Smooth muscle cell (in vitro differentiated cells): ENCODE measurements around the gene LMTK3. TPM values are rescaled to one million over a fixed set of nuclear protein-coding genes. Genes with fewer than 3 reads are reported as not detected.
"Not testable (repeated sequence)": the region's sequence is repeated elsewhere in the genome, so short reads cannot be mapped to it uniquely, and the experiment has no call there.

ENCODE experiments used
- DNase-seq: peaks from one replicate; lab custom pipeline; 2025; ENCODE audit not compliant: unreplicated experiment; lab: John Stamatoyannopoulos, UW
- H2AFZ ChIP-seq: fragments of 200-600 bp; sonication (generic); 2 replicates; pipeline ENCODE4 v1.6.0; 2016; ENCODE audit warnings: antibody characterized with exemption, low read depth, mild to moderate bottlenecking
- H3F3A ChIP-seq: fragments of 200-600 bp; sonication (generic); 2 replicates; pipeline ENCODE4 v1.6.0; 2017; ENCODE audit warnings: antibody characterized with exemption, low read depth
- H3K27ac ChIP-seq: fragments of 200-600 bp; sonication (generic); 2 replicates; pipeline ENCODE4 v1.5.1; 2016; ENCODE audit warnings: low read depth, mild to moderate bottlenecking
- H3K27me3 ChIP-seq: fragments of 200-600 bp; sonication (generic); 2 replicates; pipeline ENCODE4 v1.6.1; 2016; ENCODE audit warnings: low read depth, mild to moderate bottlenecking
- H3K36me3 ChIP-seq: fragments of 200-600 bp; sonication (generic); 2 replicates; pipeline ENCODE4 v1.5.1; 2016; ENCODE audit warnings: low read depth
- H3K4me1 ChIP-seq: fragments of 200-600 bp; sonication (generic); 2 replicates; pipeline ENCODE4 v1.5.1; 2016; ENCODE audit warnings: low read depth
- H3K4me2 ChIP-seq: fragments of 200-600 bp; sonication (generic); 2 replicates; pipeline ENCODE4 v1.6.0; 2016; ENCODE audit warnings: mild to moderate bottlenecking
- H3K4me3 ChIP-seq: fragments of 200-600 bp; sonication (generic); 2 replicates; pipeline ENCODE4 v1.5.1; 2016; ENCODE audit warnings: mild to moderate bottlenecking
- H3K79me2 ChIP-seq: fragments of 200-600 bp; sonication (generic); 2 replicates; pipeline ENCODE4 v1.6.0; 2016; ENCODE audit warnings: low read depth, mild to moderate bottlenecking
- H3K9ac ChIP-seq: fragments of 200-600 bp; sonication (generic); 2 replicates; pipeline ENCODE4 v1.6.0; 2016; ENCODE audit warnings: low read depth
- H3K9me3 ChIP-seq: fragments of 200-600 bp; sonication (generic); replicated peaks from 2 replicates; pipeline ENCODE4 v1.5.1; 2016; ENCODE audit warnings: low read depth
- H4K20me1 ChIP-seq: fragments of 200-600 bp; sonication (generic); 2 replicates; pipeline ENCODE4 v1.6.0; 2016; ENCODE audit warnings: low read depth
- WGBS: methylation state at CpG from one replicate; pipeline ENCODE4 v1.1.7; 2016; ENCODE audit warnings: low lambda C conversion rate; 5-methylcytosine and 5-hydroxymethylcytosine counted together
- polyA plus RNA-seq: library from polyadenylated mRNA; unstranded; fragments of >200 nt; fragmentation: Nextera tagmentation; extraction: Ambion mirVana; gene quantifications from 2 replicates; pipeline ENCODE4 v1.2.1, GENCODE V29; 2016
- total RNA-seq: library from RNA; depleted of rRNA; stranded (reverse); fragments of >200 nt; gene quantifications from 2 replicates; pipeline ENCODE4 v1.2.3, GENCODE V29; 2014
- TF ChIP-seq, protein P1 (sequence below): fragments of 200-600 bp; sonication (generic); IDR thresholded peaks from 2 replicates; pipeline ENCODE4 v1.5.1; 2017; ENCODE audit warnings: borderline replicate concordance, mild to moderate bottlenecking, antibody characterized with exemption; ENCODE audit not compliant: insufficient read depth, poor library complexity, severe bottlenecking

LMTK3 gene
- total and polyA plus RNA-seq, 2 experiments from 2014 or later: 0.66 to 3.1 TPM

DNA sequence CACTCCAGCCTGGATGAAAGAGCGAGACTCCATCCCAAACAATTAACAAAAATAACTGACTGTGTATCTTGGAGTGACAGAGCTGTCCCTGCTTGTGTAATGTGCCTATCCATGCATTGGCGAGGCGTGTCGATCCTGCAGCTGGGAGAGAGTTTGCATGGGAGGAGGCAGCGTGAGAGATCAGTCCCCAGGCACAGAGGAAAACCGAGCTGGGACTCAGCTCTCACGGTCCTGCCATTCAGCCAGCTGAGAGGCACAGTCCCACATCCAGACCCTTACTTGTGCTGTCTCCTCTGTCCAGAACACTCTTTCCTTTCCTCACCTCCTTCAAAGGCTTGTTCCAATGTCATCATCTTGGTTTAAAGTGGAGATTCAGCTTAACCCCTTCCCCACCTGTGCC, 28.5 kb upstream of the LMTK3 start:
- no peaks in the 10 kb centered on the region for H3K4me1 ChIP-seq
- TF ChIP-seq, protein P1, sequence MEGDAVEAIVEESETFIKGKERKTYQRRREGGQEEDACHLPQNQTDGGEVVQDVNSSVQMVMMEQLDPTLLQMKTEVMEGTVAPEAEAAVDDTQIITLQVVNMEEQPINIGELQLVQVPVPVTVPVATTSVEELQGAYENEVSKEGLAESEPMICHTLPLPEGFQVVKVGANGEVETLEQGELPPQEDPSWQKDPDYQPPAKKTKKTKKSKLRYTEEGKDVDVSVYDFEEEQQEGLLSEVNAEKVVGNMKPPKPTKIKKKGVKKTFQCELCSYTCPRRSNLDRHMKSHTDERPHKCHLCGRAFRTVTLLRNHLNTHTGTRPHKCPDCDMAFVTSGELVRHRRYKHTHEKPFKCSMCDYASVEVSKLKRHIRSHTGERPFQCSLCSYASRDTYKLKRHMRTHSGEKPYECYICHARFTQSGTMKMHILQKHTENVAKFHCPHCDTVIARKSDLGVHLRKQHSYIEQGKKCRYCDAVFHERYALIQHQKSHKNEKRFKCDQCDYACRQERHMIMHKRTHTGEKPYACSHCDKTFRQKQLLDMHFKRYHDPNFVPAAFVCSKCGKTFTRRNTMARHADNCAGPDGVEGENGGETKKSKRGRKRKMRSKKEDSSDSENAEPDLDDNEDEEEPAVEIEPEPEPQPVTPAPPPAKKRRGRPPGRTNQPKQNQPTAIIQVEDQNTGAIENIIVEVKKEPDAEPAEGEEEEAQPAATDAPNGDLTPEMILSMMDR: no peak
- H3K36me3 ChIP-seq: no peaks in the 10 kb centered on the region
- no peaks in the 10 kb centered on the region for H3F3A ChIP-seq
- H3K9ac ChIP-seq: no peak overlapping the region
- no peak overlapping the region for H3K4me3 ChIP-seq
- 78% methylated on average over 7 of the region's 7 CpGs for WGBS
- no peaks in the 10 kb centered on the region for H3K9me3 ChIP-seq
- no peak overlapping the region for H3K27ac ChIP-seq
- H3K4me2 ChIP-seq: no peak overlapping the region
- no peaks in the 10 kb centered on the region for H3K27me3 ChIP-seq
- no peak for DNase-seq
- H2AFZ ChIP-seq: no peak overlapping the region
- H3K79me2 ChIP-seq: no peaks in the 10 kb centered on the region
- H4K20me1 ChIP-seq: no peaks in the 10 kb centered on the region

DNA sequence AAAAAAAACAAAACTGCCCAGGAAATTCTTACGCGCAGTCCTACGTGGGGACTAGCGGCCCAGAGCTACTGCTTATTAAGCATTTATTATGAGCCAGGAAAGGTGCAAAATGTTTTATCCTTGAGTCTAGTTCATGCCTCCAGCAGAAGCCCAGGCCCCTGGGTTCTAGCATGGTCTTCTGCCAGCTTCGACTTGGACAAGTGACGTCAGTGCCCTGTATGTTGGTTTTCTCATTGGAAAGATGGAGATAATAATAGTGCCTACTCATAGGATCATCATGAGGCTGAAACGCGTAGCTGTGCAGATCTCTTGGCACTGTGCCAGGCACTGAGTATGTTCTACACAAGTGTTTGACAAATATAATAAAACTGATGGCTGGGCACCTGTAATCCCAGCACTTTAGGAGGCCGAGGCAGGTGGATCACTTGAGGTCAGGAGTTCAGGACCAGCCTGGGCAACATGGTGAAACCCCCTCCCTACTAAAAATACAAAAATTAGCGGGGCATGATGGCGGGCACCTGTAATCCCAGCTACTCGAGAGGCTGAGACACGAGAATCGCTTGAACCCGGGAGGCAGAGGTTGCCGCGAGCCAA, 28.0 kb upstream of the LMTK3 start:
- H3K4me2 ChIP-seq: no peak overlapping the region
- no peak for DNase-seq
- WGBS: 89% methylated on average over 17 of the region's 17 CpGs

DNA sequence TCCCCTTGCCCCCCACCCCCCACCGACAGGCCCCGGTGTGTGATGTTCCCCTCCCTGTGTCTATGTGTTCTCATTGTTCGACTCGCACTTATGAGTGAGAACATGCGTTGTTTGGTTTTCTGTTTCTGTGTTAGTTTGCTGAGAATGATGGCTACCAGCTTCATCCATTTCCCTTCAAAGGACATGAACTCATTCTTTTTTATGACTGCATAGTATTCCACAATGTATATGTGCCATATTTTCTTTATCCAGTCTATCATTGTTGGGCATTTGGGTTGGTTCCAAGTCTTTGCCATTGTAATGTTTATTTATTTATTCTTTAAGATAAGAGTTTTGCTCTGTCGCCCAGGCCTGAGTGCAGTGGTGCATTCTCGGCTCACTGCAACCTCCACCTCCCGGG, 26.4 kb upstream of the LMTK3 start:
- H3K36me3 ChIP-seq, H3K9ac ChIP-seq, H2AFZ ChIP-seq, H3K27ac ChIP-seq, H3K79me2 ChIP-seq, H3K4me1 ChIP-seq, H3F3A ChIP-seq, H3K9me3 ChIP-seq, H3K4me3 ChIP-seq, H3K4me2 ChIP-seq, H4K20me1 ChIP-seq, H3K27me3 ChIP-seq, DNase-seq: not testable (repeated sequence)
- 98% methylated on average over 7 of the region's 8 CpGs for WGBS

More for the DNA sequence above, 28.0 kb upstream of the LMTK3 start:
- Histone ChIP-seq H3K27me3 (no peaks in the 10 kb centered on the region), H3K79me2 (no peaks in the 10 kb centered on the region), H3K4me3 (no peak overlapping the region), H3K9me3 (no peaks in the 10 kb centered on the region), H3K36me3 (no peaks in the 10 kb centered on the region), H3K4me1 (no peaks in the 10 kb centered on the region), H3K9ac (no peak overlapping the region), H2AFZ (no peak overlapping the region), H4K20me1 (no peaks in the 10 kb centered on the region), H3K27ac (no peak overlapping the region), H3F3A (no peaks in the 10 kb centered on the region)
- TF ChIP-seq, protein P1: no peak

DNA sequence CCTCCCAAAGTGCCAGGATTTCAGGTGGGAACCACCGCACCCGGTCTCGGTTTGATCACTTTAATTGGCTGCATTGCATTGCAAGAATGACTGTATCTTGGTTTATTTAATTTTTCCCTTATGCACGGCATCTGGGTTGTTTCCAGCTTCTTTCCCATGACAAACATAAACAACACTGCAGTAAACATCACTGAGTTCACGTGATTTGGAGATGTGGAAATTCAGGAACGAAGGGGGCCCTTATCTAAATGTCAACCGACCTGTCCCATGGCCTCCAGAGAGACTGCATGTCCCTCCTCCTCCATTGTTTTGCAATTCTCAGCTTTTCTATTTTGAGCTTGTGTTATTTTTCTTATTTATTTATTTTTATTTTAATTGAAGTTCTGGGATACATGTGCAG, 25.9 kb upstream of the LMTK3 start:
- no peaks in the 10 kb centered on the region for H3K79me2 ChIP-seq
- no peak overlapping the region for H3K4me3 ChIP-seq
- H3K27ac ChIP-seq: no peak overlapping the region
- H3K9me3 ChIP-seq: no peaks in the 10 kb centered on the region
- WGBS: 90% methylated on average over 7 of the region's 7 CpGs
- H3K36me3 ChIP-seq: no peaks in the 10 kb centered on the region
- no peaks in the 10 kb centered on the region for H3K27me3 ChIP-seq
- TF ChIP-seq, protein P1: no peak
- H4K20me1 ChIP-seq: no peaks in the 10 kb centered on the region
- no peaks in the 10 kb centered on the region for H3K4me1 ChIP-seq
- DNase-seq: no peak
- H3K9ac ChIP-seq: no peak overlapping the region
- H3F3A ChIP-seq: no peaks in the 10 kb centered on the region
- H3K4me2 ChIP-seq: no peak overlapping the region
- H2AFZ ChIP-seq: no peak overlapping the region
